Left colon (tissue), 2 donors: ENCODE results near the gene TKTL1. TPM values are rescaled to one million over a fixed set of nuclear protein-coding genes. Genes with fewer than 3 reads are reported as not detected.

ENCODE experiments used
- ATAC-seq: fragments of 200-7000 bp; cut with Tn5 transposase; one replicate; pipeline ENCODE4 v1.9.1; 2020; ENCODE audit warnings: mild to moderate bottlenecking, moderate library complexity
- DNase-seq, 2 donors: peaks; one replicate each; pipeline ENCODE4 v3.0.0-alpha.2; 2020
- intact Hi-C, 2 donors: fragments of 100-400 bp; cut with DNase I in 1 of 2; cut with micrococcal nuclease in 1 of 2; formaldehyde crosslinking; loops; one replicate each; pipeline versions ENCODE4 v1.11.2 to v1.14.0; 2022; cut with DNase I, micrococcal nuclease
- total RNA-seq, 2 donors: library from RNA; stranded (reverse); fragmentation: NEBNext Ultra II Directional; extraction: Animal tissue kit (Norgen Biotek cat#: 25700); gene quantifications; one replicate each; pipeline ENCODE4 v1.2.1, GENCODE V29; 2021
- donor health status: DM: no; HTN: no; CAD: no.
- donor health status: DM: yes; HTN: yes; CAD: no.

The TKTL1 gene
- total RNA-seq, 2 donors from 2014 or later: not detected

DNA sequence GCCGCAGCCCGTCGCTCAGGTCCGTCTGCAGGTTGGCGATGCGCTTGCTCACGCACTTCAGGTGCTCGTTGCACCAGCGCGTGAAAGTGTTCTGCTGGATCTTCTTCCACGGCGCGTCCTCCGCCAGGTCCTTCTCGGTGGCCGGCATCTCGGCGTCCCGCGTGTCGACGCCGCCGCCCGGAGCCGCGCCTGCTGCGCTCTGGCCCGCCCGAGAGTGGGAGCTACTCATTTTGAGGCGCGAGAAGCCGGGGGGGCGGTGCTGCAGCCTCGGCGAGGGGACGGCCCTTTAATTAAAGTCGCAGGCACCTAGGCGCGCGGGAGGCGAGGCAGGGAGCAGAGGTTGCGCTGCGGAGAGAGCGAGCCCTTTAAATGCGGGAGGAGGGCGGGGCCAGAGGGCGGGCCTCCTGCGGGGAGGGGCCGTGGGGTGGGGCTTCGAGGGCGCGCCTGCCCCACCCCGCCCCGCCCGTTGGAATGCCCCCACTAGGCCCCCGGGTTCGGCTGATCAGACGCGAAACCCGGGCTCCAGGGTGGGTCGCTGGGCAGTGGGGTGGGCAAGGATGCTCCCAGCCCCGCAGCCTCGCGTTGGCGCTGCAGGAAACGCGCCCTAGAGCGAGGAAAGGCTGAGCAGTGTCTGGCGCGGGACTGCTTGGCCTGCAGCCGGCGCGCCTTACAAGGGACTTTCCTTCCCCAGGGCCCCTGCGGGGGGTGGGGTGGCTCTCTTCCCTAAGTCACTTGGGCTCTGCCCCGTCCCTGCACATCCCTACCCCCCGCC is 75.6 kb downstream of the TKTL1 start:
- ATAC-seq (peak; percentile 77), DNase-seq (peak; percentile 90)
- intact Hi-C loops: no loop called here

DNA sequence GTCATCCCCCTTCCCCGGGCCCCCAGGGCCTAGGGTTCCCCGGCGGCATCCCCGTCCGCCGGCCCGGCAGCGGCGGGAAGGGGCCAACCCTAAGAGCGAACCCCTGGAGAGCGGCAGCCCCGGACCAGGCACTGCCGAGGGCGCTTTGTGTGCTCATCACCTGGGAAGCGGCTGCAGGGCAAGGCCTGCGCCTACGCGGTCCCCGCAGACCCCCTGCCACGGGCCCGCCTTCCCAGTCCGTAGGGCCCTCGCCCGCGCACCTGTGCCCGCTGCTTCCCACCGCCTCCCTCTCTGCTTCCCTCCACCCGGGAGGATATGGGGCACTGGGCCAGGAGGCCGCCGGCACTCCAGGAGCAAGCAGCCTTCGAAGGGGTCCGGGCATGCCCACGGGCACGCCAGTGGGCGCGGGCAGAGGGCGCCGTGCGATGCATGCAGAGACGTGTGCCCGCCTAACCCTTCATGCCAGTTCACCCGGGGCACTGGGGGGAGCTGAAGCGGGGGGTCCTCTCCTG is 76.2 kb downstream of the TKTL1 start:
- DNase-seq: no peak
- intact Hi-C loops: no loop called here
- no peak for ATAC-seq

DNA sequence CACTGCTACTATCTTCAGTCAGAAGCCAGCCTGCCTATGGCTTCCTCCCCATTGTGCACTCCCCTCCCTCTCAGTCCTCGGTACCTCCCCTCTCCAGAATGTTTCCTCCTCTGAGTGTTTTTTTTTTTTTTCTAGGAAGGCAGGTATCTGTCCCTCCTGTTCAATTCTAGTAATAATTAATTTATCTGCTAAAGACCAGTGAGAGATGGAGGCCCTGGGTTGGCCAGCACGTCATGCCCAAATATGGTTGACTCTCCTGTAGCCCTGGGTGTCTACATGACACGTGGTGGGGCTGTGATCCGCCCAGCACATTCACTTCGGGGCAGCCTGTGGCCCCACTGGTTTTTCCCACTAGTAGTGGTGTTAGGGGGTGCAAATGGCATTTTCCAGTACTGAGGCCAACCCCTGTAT is 77.0 kb downstream of the TKTL1 start:
- ATAC-seq: no peak

DNA sequence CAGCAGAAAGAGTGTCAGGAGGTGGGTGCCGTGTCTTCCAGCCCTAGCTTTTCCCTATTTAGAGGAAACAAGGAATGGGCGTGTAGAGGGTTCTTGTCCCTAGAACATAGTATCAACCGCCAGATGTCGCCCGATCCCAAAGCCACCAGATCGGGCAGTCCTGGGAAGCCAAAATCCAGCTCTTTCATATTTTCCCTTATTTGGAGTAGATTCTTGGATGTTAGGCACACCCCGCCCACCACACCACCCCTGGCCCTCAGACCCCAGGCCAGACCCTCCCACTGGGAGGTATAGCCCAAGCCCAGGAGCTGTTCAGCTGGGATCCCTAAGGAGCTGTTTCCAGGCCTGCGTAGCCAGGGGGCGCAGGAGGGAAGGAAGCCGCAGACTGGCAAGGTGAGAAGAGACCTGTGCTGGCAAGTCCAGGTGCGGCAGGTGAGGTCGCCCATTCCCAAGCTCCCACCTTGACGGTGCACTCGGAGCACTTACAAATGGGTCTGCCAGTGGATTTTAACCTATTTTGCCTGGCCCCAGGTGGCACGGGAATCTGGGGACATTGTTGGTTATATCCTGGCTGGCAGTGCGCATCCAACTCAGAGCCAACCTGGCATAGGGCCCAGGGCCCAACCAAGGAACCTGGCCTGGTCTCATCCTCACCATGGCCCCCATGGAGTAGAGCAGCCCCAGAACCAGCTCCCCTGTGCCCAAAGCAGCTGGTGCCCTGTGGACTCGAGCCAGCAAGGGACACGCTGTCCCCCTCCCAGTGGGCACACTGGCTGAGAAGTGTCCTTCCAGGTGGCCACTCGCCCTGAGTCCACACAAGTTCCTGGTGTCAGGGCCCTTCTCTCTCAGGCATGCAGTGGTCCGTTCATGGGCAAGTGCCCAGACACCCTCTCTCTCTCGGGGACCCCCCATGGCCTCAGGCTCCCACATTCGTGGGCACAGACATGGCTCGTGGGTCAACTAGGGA is 78.0 kb downstream of the TKTL1 start:
- ATAC-seq (peak; percentile 56), DNase-seq (peak; percentile 67 to 70)
- intact Hi-C loops: no loop called here

More for the DNA sequence above, 77.0 kb downstream of the TKTL1 start:
- intact Hi-C loops: no loop called here
- DNase-seq: no peak

DNA sequence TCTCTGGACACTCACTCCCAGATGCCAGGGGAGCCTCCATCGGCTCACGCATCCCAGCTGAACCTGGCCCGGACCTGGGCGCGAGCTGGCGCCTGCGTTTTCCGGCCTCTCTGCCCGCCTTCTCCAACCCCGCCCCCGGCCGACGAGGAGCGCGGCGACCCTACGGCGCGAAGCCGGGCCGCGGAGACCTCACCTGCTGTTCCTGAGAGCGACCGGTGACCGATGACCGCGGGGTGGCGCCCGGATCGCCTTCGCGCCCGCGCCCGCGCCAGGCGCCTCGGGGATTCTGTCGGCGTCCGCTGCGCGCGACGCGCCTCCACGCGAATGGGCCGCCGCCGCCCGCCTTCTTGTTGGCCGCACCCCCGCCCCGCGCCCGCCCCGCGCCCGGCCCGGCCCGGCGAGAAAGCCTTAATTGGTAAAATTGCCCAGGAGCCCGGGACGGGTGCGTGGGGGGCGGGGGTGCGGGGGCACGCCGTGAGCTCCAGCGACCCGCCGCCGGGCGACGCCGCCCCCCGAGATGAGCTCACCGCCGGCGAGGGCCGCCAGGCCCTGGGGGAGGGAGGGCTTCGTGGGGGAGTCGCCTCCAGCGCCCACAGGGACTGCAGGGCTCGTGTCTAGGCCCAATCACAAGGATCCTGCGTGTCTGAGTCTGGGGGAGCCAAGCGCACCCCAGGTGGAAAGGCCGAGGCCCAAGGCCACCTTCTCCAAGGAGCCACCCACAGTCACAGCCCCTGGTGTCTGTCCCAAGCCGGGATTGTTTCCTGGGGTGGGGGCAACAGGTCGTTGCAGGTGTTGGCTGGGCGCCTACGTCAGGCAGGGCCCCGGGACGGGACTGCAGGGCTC is 78.9 kb downstream of the TKTL1 start, which contains the start of gene FLNA:
Gene FLNA, minus strand, starts transcription at position 322 of the 843 bp plus-strand sequence. CDS start 3,389 bp downstream, outside the sequence.
- intact Hi-C loops: no loop called here
- no peak for ATAC-seq
- DNase-seq: peak in 1 of 2 donors; percentile 64

DNA sequence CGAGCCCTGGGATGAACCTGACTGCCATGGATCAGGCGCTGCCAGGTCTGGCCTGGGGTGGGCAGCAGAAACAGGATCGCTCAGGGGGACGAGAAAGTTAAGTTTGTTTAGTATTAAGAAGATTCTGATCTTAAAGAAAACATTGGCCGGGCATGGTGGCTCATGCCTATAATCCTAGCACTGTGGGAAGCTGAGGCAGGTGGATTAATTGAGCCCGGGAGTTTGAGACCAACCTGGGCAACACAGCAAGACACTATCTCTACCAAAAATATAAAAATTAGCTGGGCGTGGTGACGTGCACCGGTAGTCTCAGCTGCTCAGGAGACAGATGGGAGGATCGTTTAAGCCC is 79.5 kb downstream of the TKTL1 start:
- intact Hi-C loops: no loop called here
- ATAC-seq (no peak), DNase-seq (no peak)

DNA sequence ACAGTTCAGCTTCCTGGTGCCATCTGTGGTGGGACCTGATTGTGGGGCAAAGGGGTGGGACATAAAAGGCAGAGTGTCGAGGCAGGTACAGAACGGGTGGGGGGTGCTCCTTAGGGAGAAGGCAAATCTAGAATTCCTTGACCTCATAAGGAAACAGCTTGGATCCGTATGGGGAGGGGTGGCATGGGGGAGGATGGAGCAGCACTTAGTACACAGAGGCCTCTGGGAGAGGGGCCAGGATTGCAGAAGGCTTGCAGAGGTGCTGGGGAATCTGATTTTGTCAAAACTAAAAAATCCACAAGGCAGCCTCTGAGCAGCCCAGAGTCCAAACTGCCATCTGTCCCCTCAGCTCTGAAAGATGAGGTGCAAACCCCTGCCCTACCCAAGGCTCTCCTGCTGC is 81.2 kb downstream of the TKTL1 start:
- intact Hi-C loops: no loop called here
- DNase-seq: peak in 1 of 2 donors; percentile 65
- ATAC-seq: no peak

DNA sequence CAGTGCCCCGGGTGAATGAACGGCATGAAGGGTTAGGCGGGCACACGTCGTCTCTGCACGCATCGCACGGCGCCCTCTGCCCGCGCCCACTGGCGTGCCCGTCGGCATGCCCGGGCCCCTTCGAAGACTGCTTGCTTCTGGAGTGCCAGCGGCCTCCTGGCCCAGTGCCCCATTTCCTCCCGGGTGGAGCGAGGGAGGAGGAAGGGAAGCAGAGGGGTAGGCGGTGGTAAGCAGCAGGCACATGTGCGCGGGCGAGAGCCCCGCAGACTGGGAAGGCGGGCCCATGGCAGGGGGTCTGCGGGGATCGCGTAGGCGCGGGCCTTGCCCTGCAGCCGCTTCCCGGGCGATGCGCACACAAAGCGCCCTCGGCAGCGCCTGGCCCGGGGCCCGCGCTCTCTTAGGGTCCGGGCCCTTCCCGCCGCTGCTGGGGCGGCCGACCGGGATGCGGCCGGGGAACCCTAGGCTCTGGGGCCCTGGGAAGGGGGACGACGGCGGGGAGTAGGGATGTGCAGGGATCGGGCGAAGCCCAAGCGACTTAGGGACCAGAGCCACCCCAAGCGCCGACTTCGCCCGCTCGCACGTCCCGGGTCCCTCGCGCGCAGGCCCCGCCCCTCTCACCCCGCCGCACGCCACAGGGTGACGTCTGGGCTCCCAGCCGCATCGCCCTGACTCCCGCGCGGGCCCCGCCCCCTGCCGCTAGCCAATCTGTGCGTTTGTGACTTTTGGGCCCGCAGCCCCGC is 82.6 kb downstream of the TKTL1 start:
- ATAC-seq (peak; percentile 10), DNase-seq (peak; percentile 65 to 71)
- intact Hi-C loops: no loop called here

DNA sequence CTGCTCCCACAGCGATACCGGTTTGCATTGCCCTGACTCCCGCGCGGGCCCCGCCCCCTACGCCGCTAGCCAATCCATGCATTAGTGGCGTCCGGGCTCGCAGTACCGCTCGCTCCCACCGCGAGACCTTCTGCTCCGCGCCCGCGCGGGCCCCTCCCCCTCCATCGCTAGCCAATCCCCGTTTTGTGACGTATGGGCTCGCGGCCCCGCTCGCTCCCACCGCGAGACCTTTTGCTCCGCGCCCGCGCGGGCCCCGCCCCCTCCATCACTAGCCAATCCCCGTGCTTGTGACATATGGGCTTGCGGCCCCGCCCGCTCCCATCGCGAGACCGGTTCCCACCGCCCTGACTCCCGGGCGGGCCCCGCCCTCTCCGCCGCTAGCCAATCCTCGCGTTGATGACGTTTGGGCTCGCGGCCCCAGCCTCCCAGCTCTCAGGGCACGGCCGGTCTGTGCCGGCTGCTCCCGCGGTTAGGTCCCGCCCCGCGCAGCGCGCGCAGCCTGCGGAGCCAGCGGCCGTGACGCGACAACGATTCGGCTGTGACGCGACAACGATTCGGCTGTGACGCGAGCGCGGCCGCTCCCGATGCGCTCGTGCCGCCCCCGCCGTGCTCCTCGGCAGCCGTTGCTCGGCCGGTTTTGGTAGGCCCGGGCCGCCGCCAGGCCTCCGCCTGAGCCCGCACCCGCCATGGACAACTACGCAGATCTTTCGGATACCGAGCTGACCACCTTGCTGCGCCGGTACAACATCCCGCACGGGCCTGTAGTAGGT is 83.4 kb downstream of the TKTL1 start, which contains the start of gene EMD:
Gene EMD, plus strand, starts transcription at position 497 of the 770 bp plus-strand sequence. Its CDS starts 190 bp downstream, at position 687.
- intact Hi-C loops: no loop called here
- ATAC-seq (peak; percentile 82), DNase-seq (peak; percentile 95 to 98)

DNA sequence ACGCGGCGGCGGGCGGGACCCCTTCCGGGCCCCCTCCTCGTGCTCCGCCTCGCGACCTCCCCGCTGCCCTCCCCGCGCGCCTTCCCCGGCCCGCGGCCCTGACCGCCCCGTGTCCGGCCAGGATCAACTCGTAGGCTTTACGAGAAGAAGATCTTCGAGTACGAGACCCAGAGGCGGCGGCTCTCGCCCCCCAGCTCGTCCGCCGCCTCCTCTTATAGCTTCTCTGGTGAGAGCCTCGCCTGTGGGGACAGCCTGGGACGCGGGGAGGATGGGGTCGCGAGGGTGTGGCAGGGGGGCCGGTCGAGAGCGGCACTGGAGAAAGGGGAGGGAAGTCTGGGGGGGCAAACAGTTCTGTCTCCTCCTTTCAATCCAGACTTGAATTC is 84.0 kb downstream of the TKTL1 start:
- ATAC-seq: no peak
- no peak for DNase-seq
- intact Hi-C loops: no loop called here

Other genes with a start within 250 kb of the TKTL1 start
- gene MECP2, start 198.1 kb upstream of the TKTL1 start, total RNA-seq: 10 to 100 TPM; 29.4 to 32.3 TPM
- not detected for gene OPN1LW, start 151.6 kb upstream of the TKTL1 start, total RNA-seq
- not detected for gene OPN1MW, start 113.2 kb upstream of the TKTL1 start, total RNA-seq
- gene OPN1MW2, start 76.0 kb upstream of the TKTL1 start, total RNA-seq: not detected
- not detected for gene OPN1MW3, start 38.2 kb upstream of the TKTL1 start, total RNA-seq
- not detected for gene TEX28, start 671 bp upstream of the TKTL1 start, total RNA-seq
- gene FLNA, start 78.8 kb downstream of the TKTL1 start, total RNA-seq: 100 to 1,000 TPM in 1 of 2 donors, 10 to 100 TPM in 1; 84.2 to 741 TPM
- 10 to 100 TPM; 31.9 to 33.1 TPM for gene EMD, start 83.5 kb downstream of the TKTL1 start, total RNA-seq
- 1,000 to 10,000 TPM; 2,262 to 2,406 TPM for gene RPL10, start 102.6 kb downstream of the TKTL1 start, total RNA-seq
- 10 to 100 TPM; 23.4 to 26.8 TPM for gene DNASE1L1, start 113.5 kb downstream of the TKTL1 start, total RNA-seq
- gene TAFAZZIN, start 115.7 kb downstream of the TKTL1 start, total RNA-seq: 10 to 100 TPM; 28.8 to 40.8 TPM
- gene ATP6AP1, start 132.9 kb downstream of the TKTL1 start, total RNA-seq: 100 to 1,000 TPM; 100 to 105 TPM
- gene GDI1, start 141.4 kb downstream of the TKTL1 start, total RNA-seq: 10 to 100 TPM; 63.3 to 65.0 TPM
- gene FAM50A, start 148.3 kb downstream of the TKTL1 start, total RNA-seq: 10 to 100 TPM; 44.4 to 56.7 TPM
- 10 to 100 TPM; 48.9 to 68.2 TPM for gene PLXNA3, start 162.5 kb downstream of the TKTL1 start, total RNA-seq
- 10 to 100 TPM in 1 of 2 donors, 1 to 10 TPM in 1; 9.8 to 11.5 TPM for gene LAGE3, start 183.5 kb downstream of the TKTL1 start, total RNA-seq
- gene UBL4A, start 190.8 kb downstream of the TKTL1 start, total RNA-seq: 10 to 100 TPM; 30.5 to 34.5 TPM
- 10 to 100 TPM; 23.8 to 30.0 TPM for gene SLC10A3, start 194.8 kb downstream of the TKTL1 start, total RNA-seq
- gene FAM3A, start 220.4 kb downstream of the TKTL1 start, total RNA-seq: 10 to 100 TPM; 64.3 to 75.0 TPM